Choroid plexus epithelial cell (primary cell): ENCODE measurements around the gene CETN1.

Experiments
- DNase-seq: peaks from one replicate; pipeline ENCODE4 v3.0.0-alpha.2; 2010; ENCODE audit warnings: low read depth
- H3K4me3 ChIP-seq: 2 replicates; pipeline ENCODE4 v1.5.1; 2011; ENCODE audit warnings: low read depth, mild to moderate bottlenecking, control low read depth, low read length, moderate library complexity
- TF ChIP-seq, protein P1 (sequence below): conservative IDR thresholded peaks from 2 replicates; pipeline ENCODE4 v1.5.1; 2011; ENCODE audit warnings: low read depth, mild to moderate bottlenecking, control low read depth, inconsistent platforms, low read length, moderate library complexity

Gene CETN1

DNA sequence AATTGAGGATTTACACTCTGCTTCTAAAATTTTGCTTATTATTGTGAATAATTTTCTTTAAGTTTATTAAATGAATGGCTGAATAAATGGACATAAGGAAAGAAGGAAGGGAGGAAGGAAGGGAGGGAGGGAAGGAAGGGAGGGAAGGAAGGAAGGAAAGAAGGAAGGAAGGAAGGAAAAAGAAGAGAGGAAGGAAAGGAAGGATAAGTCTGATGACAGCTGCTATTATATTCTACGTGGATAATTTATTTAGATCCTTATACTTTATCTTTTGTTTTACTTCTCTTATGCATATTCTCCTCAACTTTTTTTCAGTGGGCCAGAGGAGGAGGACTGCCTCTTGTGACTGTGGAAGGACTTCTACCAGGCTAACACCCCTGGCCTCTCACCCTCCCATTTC lies 34.0 kb downstream of the CETN1 start:
- no peak overlapping the region for H3K4me3 ChIP-seq
- no peak for DNase-seq
- TF ChIP-seq, protein P1, sequence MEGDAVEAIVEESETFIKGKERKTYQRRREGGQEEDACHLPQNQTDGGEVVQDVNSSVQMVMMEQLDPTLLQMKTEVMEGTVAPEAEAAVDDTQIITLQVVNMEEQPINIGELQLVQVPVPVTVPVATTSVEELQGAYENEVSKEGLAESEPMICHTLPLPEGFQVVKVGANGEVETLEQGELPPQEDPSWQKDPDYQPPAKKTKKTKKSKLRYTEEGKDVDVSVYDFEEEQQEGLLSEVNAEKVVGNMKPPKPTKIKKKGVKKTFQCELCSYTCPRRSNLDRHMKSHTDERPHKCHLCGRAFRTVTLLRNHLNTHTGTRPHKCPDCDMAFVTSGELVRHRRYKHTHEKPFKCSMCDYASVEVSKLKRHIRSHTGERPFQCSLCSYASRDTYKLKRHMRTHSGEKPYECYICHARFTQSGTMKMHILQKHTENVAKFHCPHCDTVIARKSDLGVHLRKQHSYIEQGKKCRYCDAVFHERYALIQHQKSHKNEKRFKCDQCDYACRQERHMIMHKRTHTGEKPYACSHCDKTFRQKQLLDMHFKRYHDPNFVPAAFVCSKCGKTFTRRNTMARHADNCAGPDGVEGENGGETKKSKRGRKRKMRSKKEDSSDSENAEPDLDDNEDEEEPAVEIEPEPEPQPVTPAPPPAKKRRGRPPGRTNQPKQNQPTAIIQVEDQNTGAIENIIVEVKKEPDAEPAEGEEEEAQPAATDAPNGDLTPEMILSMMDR: no peak

DNA sequence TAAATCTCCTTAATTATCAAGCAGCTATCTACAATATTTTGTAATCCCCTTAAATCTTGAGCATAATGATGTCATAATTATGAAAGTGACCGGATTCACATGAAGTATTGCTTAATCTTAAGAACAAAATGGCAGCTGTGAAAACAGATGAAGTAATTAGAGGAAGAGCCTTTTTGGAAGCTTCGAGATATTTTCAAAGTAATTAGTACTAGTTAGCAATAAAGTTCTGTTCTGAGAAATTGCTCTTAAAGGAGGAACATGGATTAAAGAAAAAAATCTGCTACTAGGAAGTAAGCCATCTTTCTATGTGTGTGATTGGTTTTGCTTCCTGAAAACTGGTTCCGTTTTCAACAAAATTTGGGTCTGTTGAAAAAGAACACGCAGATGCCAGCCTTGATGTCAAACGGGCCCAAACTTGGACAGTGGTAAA lies 34.9 kb downstream of the CETN1 start:
- DNase-seq: peak; percentile 26
- H3K4me3 ChIP-seq: no peak overlapping the region

DNA sequence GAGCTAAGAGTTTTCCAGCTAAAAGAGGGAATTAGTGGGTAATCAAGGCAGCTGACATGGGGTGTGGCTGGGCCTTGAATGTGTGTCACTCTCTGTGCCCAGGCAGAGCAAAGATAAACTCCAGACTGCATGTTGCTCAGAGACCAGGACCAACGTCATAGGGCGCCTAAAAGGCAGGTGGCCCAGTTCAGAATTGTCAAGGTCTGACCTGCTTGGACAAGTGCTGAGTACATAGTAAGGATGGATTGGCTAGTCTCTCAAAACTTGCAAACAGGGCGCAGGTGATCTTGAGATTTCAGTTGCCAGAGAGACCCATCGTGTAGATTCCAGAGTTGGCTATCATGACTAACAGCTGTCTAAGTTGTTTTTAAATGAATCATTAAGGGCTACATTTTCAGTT lies 35.6 kb downstream of the CETN1 start:
- DNase-seq: no peak
- no peak overlapping the region for H3K4me3 ChIP-seq
- TF ChIP-seq, protein P1: no peak

More for the DNA sequence above, 34.9 kb downstream of the CETN1 start:
- TF ChIP-seq, protein P1: no peak

DNA sequence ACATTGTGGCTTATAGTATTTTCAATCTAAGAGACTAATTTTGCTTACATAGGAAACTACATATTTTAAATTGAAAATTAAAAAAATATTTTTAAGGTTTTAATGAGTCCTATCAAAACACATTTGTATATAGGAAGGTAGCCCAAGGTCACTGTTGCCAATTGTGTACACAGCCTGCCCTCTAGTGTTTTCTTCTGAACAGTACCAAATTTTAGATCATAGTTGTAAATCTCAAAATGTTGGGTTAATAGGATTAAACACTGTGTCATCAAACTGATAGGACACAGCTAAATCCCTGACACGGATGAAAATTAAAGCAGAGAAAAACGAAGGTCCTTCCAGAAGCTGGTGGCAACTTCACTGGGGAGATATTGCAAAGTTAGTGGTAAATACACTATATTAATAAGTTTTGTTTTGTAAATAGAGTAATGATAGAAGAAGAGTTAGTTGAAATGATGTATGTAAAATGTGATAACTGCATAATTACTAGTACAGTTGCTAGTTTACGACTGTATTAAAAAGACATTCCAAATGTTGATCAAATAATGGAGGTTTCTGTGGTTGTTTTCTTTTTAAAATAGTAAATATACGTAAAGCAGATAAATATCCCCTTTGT lies 36.3 kb downstream of the CETN1 start:
- peak; percentile 77 for DNase-seq
- no peak overlapping the region for H3K4me3 ChIP-seq
- TF ChIP-seq, protein P1: peak; percentile 79

DNA sequence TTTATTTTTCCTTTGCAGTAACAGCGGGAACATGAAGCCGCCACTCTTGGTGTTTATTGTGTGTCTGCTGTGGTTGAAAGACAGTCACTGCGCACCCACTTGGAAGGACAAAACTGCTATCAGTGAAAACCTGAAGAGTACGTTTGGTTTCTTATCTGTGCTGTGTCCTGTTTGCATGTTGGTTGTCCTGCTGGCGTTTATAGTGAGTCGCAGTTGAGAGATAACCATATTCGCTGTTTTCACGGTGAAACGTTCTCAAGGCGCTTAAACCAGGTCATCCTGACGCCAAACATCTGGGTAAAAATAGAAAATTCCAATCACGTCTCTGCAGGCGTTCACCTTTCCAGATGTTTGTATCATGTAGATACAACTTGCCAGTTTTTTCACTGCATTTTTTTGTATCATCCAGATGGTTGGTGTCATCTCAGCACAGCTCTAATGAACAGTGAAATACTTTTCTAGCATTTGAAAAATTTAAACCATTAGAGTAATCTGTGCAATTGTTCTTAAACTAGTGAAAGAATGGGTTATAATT lies 37.9 kb downstream of the CETN1 start:
- TF ChIP-seq, protein P1: no peak
- no peak for DNase-seq
- H3K4me3 ChIP-seq: no peak overlapping the region

DNA sequence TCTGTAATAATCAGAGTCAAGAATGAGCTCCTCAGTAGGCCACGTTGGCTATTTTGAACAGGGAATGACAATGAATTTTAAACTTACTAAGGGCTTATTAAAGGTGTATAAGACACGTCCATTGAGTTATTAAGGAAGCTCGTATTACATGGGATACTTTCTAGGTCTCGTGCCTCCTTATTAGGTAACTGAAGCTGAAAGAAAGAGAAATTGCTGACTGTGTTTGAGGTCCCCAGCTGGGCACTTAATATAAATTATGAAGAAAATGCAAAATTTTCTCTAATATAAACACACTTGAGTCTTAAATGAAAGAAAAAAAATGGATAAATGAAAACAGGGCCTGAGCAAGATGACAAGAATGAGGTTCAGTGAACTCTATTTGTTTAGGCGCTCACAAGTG lies 38.4 kb downstream of the CETN1 start:
- TF ChIP-seq, protein P1: no peak
- no peak overlapping the region for H3K4me3 ChIP-seq
- no peak for DNase-seq
